ENCODE data around the gene DFFB. TPM values are rescaled to one million over a fixed set of nuclear protein-coding genes. Genes with fewer than 3 reads are reported as not detected.

Gene DFFB
- total RNA-seq, 1 donor from 2014 or later: 4.8 TPM

DNA sequence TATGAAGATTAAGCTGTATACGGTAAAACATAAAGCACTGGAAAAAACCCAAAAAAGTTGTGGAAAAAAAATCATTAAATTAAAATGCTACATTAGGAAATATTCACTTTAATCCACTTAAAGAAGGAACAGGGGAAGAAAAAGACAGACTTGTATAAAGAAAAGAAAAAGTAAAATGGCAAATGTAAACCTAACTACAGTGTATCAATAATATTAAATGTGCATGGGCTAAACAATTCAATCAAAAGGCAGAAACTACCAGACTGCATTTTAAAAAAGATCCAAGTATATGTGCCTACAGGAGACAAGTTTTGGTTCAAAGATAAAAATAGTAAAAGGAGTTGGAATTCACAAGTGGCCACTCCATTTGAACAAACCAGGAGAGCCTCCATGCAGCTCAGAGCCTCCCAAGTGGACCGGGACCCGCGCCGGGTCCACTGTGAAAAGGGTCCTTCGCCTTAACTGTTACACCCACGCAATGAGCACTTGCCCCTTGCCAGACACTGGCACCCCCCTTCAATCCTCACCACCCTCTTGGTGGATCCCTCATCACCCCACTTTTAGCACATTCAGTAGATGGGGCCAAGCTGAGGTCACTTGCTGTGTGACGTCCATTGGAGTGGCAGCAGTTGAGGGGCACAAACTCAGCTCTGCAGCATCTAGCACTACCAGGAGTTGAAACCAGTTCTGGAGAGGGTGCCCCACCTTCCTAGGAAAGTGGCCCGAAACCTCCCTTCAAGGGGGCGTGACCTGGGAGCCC, 41.9 kb downstream of the DFFB start:
- H3K9me3 Mint-ChIP-seq: peaks cover 15% of the 10 kb centered on the region
- Histone ChIP-seq H3K9ac (peak overlapping the region; percentile 70), H3K79me2 (ENCODE audit: low read depth) (peaks cover 56% of the 10 kb centered on the region), H2AFZ (replicated peaks) (peak overlapping the region; percentile 45), H3K4me1 (peaks cover 18% of the 10 kb centered on the region), H3K9me3 (ENCODE audit: low read depth) (peaks cover 5% of the 10 kb centered on the region), H3K36me3 (peaks cover 4% of the 10 kb centered on the region), H3K27ac (peak overlapping the region; percentile 92), H3F3A (ENCODE audit: low read depth) (peaks cover 12% of the 10 kb centered on the region), H3K4me2 (peak overlapping the region; percentile 83), H3K4me3 (peak overlapping the region; percentile 79), H4K20me1 (ENCODE audit: low read depth) (peaks cover 7% of the 10 kb centered on the region), H3K27me3 (no peaks in the 10 kb centered on the region)
- H3K27ac Mint-ChIP-seq: peak overlapping the region; percentile 74
- peaks cover 19% of the 10 kb centered on the region for H3K36me3 Mint-ChIP-seq
- TF ChIP-seq EZH2 (IDR thresholded peaks at IDR 0.05): no peak
- TF ChIP-seq, protein P1, sequence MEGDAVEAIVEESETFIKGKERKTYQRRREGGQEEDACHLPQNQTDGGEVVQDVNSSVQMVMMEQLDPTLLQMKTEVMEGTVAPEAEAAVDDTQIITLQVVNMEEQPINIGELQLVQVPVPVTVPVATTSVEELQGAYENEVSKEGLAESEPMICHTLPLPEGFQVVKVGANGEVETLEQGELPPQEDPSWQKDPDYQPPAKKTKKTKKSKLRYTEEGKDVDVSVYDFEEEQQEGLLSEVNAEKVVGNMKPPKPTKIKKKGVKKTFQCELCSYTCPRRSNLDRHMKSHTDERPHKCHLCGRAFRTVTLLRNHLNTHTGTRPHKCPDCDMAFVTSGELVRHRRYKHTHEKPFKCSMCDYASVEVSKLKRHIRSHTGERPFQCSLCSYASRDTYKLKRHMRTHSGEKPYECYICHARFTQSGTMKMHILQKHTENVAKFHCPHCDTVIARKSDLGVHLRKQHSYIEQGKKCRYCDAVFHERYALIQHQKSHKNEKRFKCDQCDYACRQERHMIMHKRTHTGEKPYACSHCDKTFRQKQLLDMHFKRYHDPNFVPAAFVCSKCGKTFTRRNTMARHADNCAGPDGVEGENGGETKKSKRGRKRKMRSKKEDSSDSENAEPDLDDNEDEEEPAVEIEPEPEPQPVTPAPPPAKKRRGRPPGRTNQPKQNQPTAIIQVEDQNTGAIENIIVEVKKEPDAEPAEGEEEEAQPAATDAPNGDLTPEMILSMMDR (IDR thresholded peaks at IDR 0.05): peak; percentile 39
- TF ChIP-seq EZH2phosphoT487 (IDR thresholded peaks at IDR 0.05): no peak
- no peak for DNase-seq (ENCODE audit: low spot score)
- peaks cover 21% of the 10 kb centered on the region for H3K4me1 Mint-ChIP-seq
- H3K27me3 Mint-ChIP-seq (ENCODE audit: insufficient read depth, low read depth): peaks cover 6% of the 10 kb centered on the region
- peak overlapping the region; percentile 97 for H3K4me3 Mint-ChIP-seq

DNA sequence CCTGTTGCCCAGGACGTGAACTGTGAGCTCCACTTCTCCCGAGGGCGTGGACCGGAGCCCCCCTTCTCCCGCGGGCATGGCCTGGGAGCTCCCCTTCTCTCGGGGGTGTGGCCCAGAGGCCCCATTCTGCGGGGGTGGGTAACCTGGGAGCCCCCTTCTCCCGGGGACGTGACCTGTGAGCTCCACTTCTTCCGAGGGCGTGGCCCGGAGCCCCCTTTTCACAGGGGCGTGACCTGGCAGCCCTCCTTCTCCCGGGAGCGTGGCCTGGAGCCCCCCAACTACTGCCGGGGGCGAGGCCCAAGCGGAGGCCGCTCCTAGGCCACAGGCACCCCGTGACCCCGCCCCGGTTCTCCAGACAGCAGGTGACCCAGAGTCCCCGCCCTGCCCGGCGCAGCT, 42.5 kb downstream of the DFFB start:
- Histone ChIP-seq H3K4me2 (peak overlapping the region; percentile 83), H3K9me3 (ENCODE audit: low read depth) (peaks cover 5% of the 10 kb centered on the region), H3K36me3 (peaks cover 4% of the 10 kb centered on the region), H3F3A (ENCODE audit: low read depth) (peaks cover 12% of the 10 kb centered on the region), H2AFZ (replicated peaks) (peak overlapping the region; percentile 45), H3K27me3 (no peaks in the 10 kb centered on the region), H3K4me3 (peak overlapping the region; percentile 79), H4K20me1 (ENCODE audit: low read depth) (peaks cover 7% of the 10 kb centered on the region), H3K9ac (peak overlapping the region; percentile 70), H3K27ac (peak overlapping the region; percentile 92), H3K4me1 (peaks cover 20% of the 10 kb centered on the region), H3K79me2 (ENCODE audit: low read depth) (peaks cover 51% of the 10 kb centered on the region)
- H3K27me3 Mint-ChIP-seq (ENCODE audit: insufficient read depth, low read depth): peaks cover 6% of the 10 kb centered on the region
- H3K27ac Mint-ChIP-seq: no peak overlapping the region
- H3K36me3 Mint-ChIP-seq: peaks cover 19% of the 10 kb centered on the region
- DNase-seq (ENCODE audit: low spot score): peak; percentile 66
- H3K9me3 Mint-ChIP-seq: peaks cover 15% of the 10 kb centered on the region
- peaks cover 25% of the 10 kb centered on the region for H3K4me1 Mint-ChIP-seq
- H3K4me3 Mint-ChIP-seq: peak overlapping the region; percentile 97
- TF ChIP-seq EZH2phosphoT487 (IDR thresholded peaks at IDR 0.05) (no peak), EZH2 (IDR thresholded peaks at IDR 0.05) (no peak)
- TF ChIP-seq, protein P1 (IDR thresholded peaks at IDR 0.05): no peak

DNA sequence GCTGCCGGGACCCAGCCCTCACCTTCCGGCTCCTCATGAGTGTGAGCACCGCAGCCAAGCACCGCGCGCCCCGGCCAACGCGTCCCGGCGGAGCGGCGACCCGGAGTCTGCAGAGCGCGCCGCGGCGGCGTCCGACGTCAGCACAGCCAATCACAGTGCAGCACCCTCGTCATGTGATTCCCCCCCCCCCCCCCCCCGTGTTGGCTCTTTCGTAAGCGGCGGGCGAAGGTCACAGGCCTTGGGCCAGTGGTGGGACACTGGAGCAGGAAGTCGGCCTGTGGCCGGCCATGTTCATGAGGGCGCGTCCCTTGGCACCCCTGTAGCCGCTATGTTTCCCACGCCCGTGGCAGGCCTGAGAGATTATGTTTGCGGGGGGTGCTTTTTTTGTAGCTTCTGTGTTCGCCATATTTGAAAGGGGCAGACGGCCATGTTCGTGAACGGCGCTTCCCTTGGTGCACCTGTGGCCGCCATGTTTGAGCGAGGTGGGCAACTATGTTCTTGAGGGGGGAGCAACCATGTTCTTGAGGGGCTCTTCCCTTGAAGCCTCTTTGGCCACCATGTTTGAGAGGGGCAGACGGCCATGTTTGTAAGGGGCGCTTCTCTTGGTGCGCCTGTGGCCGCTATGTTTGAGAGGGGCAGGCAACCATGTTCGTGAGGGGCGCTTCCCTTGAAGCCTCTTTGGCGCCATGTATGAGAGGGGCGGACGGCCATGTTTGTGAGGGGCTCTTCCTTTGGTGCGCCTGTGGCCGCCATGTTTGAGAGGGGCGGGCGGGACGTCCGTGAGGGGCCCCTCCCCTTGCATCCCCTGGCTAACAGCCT, 43.1 kb downstream of the DFFB start, which contains the start of gene C1orf174:
C1orf174 (minus strand) TSS at position 123 of the 819 bp plus-strand sequence; CDS start at position 37, 86 bp downstream.
- peaks cover 8% of the 10 kb centered on the region for H3K27me3 Mint-ChIP-seq (ENCODE audit: insufficient read depth, low read depth)
- peak within 1 kb of the TSS; percentile 100 for H3K27ac Mint-ChIP-seq
- TF ChIP-seq, protein P1 (IDR thresholded peaks at IDR 0.05): no peak
- no peak for TF ChIP-seq EZH2phosphoT487 (IDR thresholded peaks at IDR 0.05)
- no peak for TF ChIP-seq EZH2 (IDR thresholded peaks at IDR 0.05)
- Histone ChIP-seq H3K36me3 (peaks cover 4% of the 10 kb centered on the region), H3K27me3 (no peaks in the 10 kb centered on the region), H4K20me1 (ENCODE audit: low read depth) (peaks cover 7% of the 10 kb centered on the region), H3K4me1 (peaks cover 20% of the 10 kb centered on the region), H3K9me3 (ENCODE audit: low read depth) (peaks cover 5% of the 10 kb centered on the region), H2AFZ (replicated peaks) (peak within 1 kb of the TSS; percentile 96), H3K9ac (peak within 1 kb of the TSS; percentile 70), H3K4me2 (peak within 1 kb of the TSS; percentile 83), H3K27ac (peak within 1 kb of the TSS; percentile 92), H3F3A (ENCODE audit: low read depth) (peaks cover 12% of the 10 kb centered on the region), H3K4me3 (peak within 1 kb of the TSS; percentile 79), H3K79me2 (ENCODE audit: low read depth) (peaks cover 45% of the 10 kb centered on the region)
- peaks cover 26% of the 10 kb centered on the region for H3K4me1 Mint-ChIP-seq
- H3K9me3 Mint-ChIP-seq: peaks cover 15% of the 10 kb centered on the region
- H3K4me3 Mint-ChIP-seq: peak within 1 kb of the TSS; percentile 97
- DNase-seq (ENCODE audit: low spot score): peak; percentile 99
- H3K36me3 Mint-ChIP-seq: peaks cover 19% of the 10 kb centered on the region

All from neural progenitor cell (in vitro differentiated cells).